Muscle of leg (tissue), 11 donors: ENCODE data around the gene CAD. TPM values are rescaled to one million over a fixed set of nuclear protein-coding genes. Genes with fewer than 3 reads are reported as not detected.
"Not testable (repeated sequence)": the region's sequence is repeated elsewhere in the genome, so short reads cannot be mapped to it uniquely, and the experiment has no call there.

ENCODE experiments used
- DNase-seq: peaks from one replicate; pipeline ENCODE4 v3.0.0; 2013
- H3K27ac ChIP-seq: one replicate; pipeline ENCODE4 v1.5.1; 2013; ENCODE audit warnings: mild to moderate bottlenecking, low read length, control low read depth
- H3K27me3 ChIP-seq: one replicate; pipeline ENCODE4 v1.6.1; 2013; ENCODE audit warnings: low read length; ENCODE audit not compliant: control insufficient read depth, insufficient read depth
- H3K36me3 ChIP-seq: one replicate; pipeline ENCODE4 v1.6.1; 2013; ENCODE audit warnings: low read length; ENCODE audit not compliant: control insufficient read depth, insufficient read depth
- H3K4me1 ChIP-seq: one replicate; pipeline ENCODE4 v1.6.1; 2013; ENCODE audit warnings: low read length; ENCODE audit not compliant: control insufficient read depth, insufficient read depth
- H3K4me3 ChIP-seq: one replicate; pipeline ENCODE4 v1.5.1; 2013; ENCODE audit warnings: low read length, control low read depth
- H3K9me3 ChIP-seq: replicated peaks from 2 replicates; pipeline ENCODE4 v1.6.1; 2013; ENCODE audit warnings: low read depth, low read length; ENCODE audit not compliant: control insufficient read depth
- WGBS: methylation state at CpG from one replicate; pipeline ENCODE4 v1.1.5; 2013; ENCODE audit warnings: missing lambda C conversion rate; ENCODE audit not compliant: insufficient coverage; 5-methylcytosine and 5-hydroxymethylcytosine counted together
- polyA plus RNA-seq, 8 donors: library from polyadenylated mRNA; unstranded; fragments of 120-200 nt; gene quantifications; one replicate each; pipeline versions ENCODE4 v1.2.1 to v1.2.3, GENCODE V29; 2013; ENCODE audit warnings: inconsistent platforms in 1 of 8, low replicate concordance in 1 of 8; ENCODE audit not compliant: insufficient read length in 8 of 8, insufficient read depth in 1 of 8
- total RNA-seq: library from RNA; stranded (reverse); fragments of 120-200 nt; gene quantifications from one replicate; pipeline ENCODE4 v1.2.4, GENCODE V29; 2013

CAD gene
- total and polyA plus RNA-seq, 9 donors, result 16.9 to 40.7 (median 32.5) TPM

DNA sequence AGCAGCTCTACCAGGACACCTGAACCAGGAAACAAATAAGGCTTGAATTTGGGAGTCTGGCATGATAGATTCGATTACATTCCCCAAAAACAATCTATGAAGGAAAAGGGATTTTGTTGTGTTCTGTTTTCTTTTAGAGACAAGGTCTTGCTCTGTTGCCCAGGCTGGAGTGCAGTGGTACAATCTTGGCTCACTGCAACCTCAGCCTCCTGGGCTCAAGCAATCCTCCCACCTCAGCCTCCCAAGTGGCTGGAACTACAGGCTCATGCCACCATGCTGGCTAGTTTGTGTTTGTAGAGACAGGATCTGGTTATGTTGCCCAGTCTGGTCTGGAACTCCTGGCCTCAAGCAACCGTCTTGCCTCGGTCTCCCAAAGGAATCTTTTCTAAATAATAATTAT is 19.1 kb upstream of the CAD start:
- H3K27me3 ChIP-seq, DNase-seq, H3K9me3 ChIP-seq, H3K4me3 ChIP-seq, H3K27ac ChIP-seq, H3K4me1 ChIP-seq: not testable (repeated sequence)
- peaks cover 29% of the 10 kb centered on the region for H3K36me3 ChIP-seq
- no CpG with 5 or more reads among the region's 3 CpGs for WGBS

- no peak overlapping the region for H3K27ac ChIP-seq
- H3K27me3 ChIP-seq, result no peaks in the 10 kb centered on the region
- 66% methylated on average over 2 of the region's 2 CpGs for WGBS
- no peak overlapping the region for H3K4me3 ChIP-seq
- H3K9me3 ChIP-seq, result no peaks in the 10 kb centered on the region
- H3K4me1 ChIP-seq, result no peaks in the 10 kb centered on the region
- DNase-seq, result no peak
- H3K36me3 ChIP-seq, result peaks cover 34% of the 10 kb centered on the region
These were observed 18.5 kb upstream of the CAD start for GRCh38 chr2:27198627-27199026.

- no peak overlapping the region for H3K4me3 ChIP-seq
- H3K27ac ChIP-seq, result no peak overlapping the region
- H3K4me1 ChIP-seq, result no peaks in the 10 kb centered on the region
- H3K36me3 ChIP-seq, result peaks cover 40% of the 10 kb centered on the region
- no peaks in the 10 kb centered on the region for H3K9me3 ChIP-seq
- DNase-seq, result no peak
- 60% methylated on average over 1 of the region's 2 CpGs for WGBS
- H3K27me3 ChIP-seq, result no peaks in the 10 kb centered on the region
These were observed 17.9 kb upstream of the CAD start for GRCh38 chr2:27199241-27199640.

DNA sequence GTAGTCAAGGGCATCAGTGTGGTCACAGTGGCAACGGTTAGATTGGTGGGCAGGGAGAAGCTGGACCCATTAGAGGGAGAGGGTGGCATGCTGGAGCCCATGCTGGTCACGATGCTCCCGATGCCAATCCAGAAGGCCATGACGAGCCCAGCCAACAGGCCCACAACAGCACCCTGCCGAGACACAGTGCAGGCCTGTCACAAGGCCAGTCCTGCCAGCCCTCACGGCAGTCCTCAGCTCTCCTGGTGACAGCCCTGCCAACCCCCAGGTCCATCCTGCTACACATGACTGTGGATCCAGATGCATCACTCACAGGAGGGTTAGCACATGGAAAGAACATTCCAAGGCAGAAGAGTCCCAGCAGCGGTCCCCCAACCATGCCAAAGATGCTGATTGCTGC is 15.5 kb upstream of the CAD start:
- Histone ChIP-seq H3K4me1 (no peaks in the 10 kb centered on the region), H3K27ac (no peak overlapping the region), H3K36me3 (peaks cover 63% of the 10 kb centered on the region), H3K9me3 (no peaks in the 10 kb centered on the region), H3K4me3 (no peak overlapping the region), H3K27me3 (no peaks in the 10 kb centered on the region)
- DNase-seq, result no peak
- 98% methylated on average over 6 of the region's 7 CpGs for WGBS

GRCh38 chr2:27202854-27203253 is 14.3 kb upstream of the CAD start:
- H3K9me3 ChIP-seq, result no peaks in the 10 kb centered on the region
- 60% methylated on average over 1 of the region's 2 CpGs for WGBS

GRCh38 chr2:27203741-27204140 is 13.4 kb upstream of the CAD start:
- Histone ChIP-seq H3K36me3 (peaks cover 81% of the 10 kb centered on the region), H3K4me3 (no peak overlapping the region), H3K9me3 (no peaks in the 10 kb centered on the region), H3K27ac (no peak overlapping the region), H3K27me3 (no peaks in the 10 kb centered on the region), H3K4me1 (no peaks in the 10 kb centered on the region)
- WGBS, result 96% methylated on average over 8 of the region's 9 CpGs
- DNase-seq, result no peak

More at GRCh38 chr2:27202854-27203253, 14.3 kb upstream of the CAD start:
- H3K27me3 ChIP-seq, result no peaks in the 10 kb centered on the region
- no peak for DNase-seq
- H3K36me3 ChIP-seq, result peaks cover 72% of the 10 kb centered on the region
- no peak overlapping the region for H3K4me3 ChIP-seq
- H3K27ac ChIP-seq, result no peak overlapping the region
- no peaks in the 10 kb centered on the region for H3K4me1 ChIP-seq

DNA sequence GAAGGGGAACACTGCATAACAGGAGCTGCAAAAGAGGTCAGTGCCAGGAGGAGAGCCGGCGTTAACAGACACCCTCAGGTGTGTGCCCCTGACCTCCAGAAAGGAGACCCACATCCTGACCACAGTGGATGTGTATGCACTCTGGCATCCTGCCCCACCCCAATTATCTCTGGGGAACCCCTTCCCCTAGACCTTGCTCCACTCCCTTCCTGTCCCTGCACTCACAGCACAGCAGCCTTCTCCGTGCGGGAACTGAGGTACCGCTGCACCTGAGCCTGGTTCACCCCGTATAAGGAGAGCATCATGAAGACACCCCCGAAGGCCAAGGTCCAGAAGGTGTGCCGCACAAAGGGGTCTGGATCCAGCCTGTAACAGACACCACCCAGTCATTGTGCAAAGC is 12.6 kb upstream of the CAD start:
- WGBS, result 92% methylated on average over 6 of the region's 8 CpGs
- no peaks in the 10 kb centered on the region for H3K27me3 ChIP-seq
- no peak overlapping the region for H3K27ac ChIP-seq
- no peak overlapping the region for H3K4me3 ChIP-seq
- no peaks in the 10 kb centered on the region for H3K9me3 ChIP-seq
- H3K4me1 ChIP-seq, result no peaks in the 10 kb centered on the region
- DNase-seq, result no peak
- peaks cover 76% of the 10 kb centered on the region for H3K36me3 ChIP-seq

DNA sequence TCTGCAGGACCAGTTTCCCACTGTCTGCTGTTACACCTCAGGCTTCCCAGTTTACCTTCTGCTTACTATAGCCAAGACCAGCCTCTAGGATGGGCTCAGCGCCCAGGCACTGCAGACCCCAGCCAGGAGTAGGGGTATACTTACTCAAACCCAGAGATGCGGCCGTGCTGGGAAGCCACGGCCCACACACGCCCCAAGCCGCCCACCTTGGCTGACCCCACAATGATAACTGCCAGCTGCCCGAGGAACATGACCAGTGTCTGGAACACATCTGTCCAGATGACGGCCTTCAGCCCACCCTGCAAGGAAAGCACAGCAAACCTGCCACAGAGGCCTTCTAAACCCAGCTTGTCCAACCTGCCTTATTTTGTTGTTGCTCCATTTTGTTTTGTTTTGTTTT is 12.0 kb upstream of the CAD start:
- no peak for DNase-seq
- WGBS, result 73% methylated on average over 8 of the region's 8 CpGs
- Histone ChIP-seq H3K9me3 (no peaks in the 10 kb centered on the region), H3K27me3 (no peaks in the 10 kb centered on the region), H3K4me3 (no peak overlapping the region), H3K27ac (no peak overlapping the region), H3K36me3 (peaks cover 71% of the 10 kb centered on the region), H3K4me1 (no peaks in the 10 kb centered on the region)

- Histone ChIP-seq H3K27ac (no peak overlapping the region), H3K27me3 (no peaks in the 10 kb centered on the region), H3K36me3 (peaks cover 68% of the 10 kb centered on the region), H3K4me1 (peaks cover 5% of the 10 kb centered on the region), H3K4me3 (no peak overlapping the region), H3K9me3 (no peaks in the 10 kb centered on the region)
- WGBS, result 100% methylated on average over 2 of the region's 6 CpGs
- DNase-seq, result no peak
These were observed 10.8 kb upstream of the CAD start for GRCh38 chr2:27206346-27206745.

DNA sequence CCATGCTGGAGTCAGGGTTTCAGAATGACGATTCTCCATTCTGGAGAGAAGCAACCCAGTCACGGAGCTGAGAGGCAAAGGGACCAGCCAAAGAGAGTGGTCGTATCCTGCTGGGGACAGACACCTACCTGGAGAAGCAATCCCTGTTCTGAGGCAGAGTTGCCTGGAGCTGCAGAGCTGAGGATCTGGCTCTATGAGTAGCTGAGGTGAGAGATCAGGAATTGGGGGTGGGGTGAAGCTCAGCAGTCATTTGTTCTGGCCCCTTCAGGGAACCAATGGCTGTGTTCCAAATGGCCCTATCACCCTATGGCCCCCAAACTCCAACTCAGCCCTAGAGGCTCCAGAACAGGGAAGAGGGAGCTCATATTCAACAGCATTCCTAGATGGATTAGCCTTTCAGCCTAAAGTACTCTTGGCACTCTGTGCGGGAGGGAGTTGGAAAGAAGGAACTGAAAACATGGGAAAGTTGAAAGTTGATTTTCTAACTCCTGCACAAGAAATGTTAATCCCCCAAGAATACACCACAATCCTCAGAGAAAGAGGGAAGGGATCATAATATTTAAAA is 8.6 kb upstream of the CAD start:
- 85% methylated on average over 3 of the region's 4 CpGs for WGBS
- no peaks in the 10 kb centered on the region for H3K9me3 ChIP-seq
- H3K36me3 ChIP-seq, result peaks cover 48% of the 10 kb centered on the region
- no peak overlapping the region for H3K27ac ChIP-seq
- H3K4me1 ChIP-seq, result peaks cover 11% of the 10 kb centered on the region
- DNase-seq, result no peak
- H3K27me3 ChIP-seq, result no peaks in the 10 kb centered on the region
- H3K4me3 ChIP-seq, result no peak overlapping the region
